ENCODE measurements around the gene RNF130.
"Not testable (repeated sequence)": the region's sequence is repeated elsewhere in the genome, so short reads cannot be mapped to it uniquely, and the experiment has no call there.

The RNF130 gene

GRCh38 chr5:180103487-180104167 lies 32.1 kb upstream of the RNF130 start:
- DNase-seq (ENCODE audit: low read depth in 1 of 2, low spot score in 1 of 2): no peak

DNA sequence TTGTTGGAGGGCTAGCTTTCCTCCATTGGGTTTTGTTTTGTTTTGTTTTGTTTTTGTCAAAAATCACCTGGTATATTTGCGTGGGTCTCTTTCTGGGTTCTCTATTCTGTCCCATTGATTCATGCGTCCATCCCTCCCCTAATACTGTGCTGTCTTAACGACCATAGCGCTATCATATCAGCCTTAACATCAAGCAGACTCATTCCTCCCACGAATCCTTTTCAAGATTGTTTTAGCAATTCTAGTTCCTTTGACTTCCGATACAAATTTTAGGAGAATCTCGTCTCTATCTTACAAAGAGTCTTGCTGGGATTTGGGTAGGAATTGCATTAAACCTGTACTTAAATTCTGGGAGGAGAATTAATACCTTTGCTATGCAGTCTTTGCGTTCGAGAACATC lies 31.1 kb upstream of the RNF130 start:
- DNase-seq (ENCODE audit: low read depth in 1 of 2, low spot score in 1 of 2): no peak

- no peak for DNase-seq (ENCODE audit: low read depth in 1 of 2, low spot score in 1 of 2)
Observed at GRCh38 chr5:180101451-180102105, 30.0 kb upstream of the RNF130 start.

DNA sequence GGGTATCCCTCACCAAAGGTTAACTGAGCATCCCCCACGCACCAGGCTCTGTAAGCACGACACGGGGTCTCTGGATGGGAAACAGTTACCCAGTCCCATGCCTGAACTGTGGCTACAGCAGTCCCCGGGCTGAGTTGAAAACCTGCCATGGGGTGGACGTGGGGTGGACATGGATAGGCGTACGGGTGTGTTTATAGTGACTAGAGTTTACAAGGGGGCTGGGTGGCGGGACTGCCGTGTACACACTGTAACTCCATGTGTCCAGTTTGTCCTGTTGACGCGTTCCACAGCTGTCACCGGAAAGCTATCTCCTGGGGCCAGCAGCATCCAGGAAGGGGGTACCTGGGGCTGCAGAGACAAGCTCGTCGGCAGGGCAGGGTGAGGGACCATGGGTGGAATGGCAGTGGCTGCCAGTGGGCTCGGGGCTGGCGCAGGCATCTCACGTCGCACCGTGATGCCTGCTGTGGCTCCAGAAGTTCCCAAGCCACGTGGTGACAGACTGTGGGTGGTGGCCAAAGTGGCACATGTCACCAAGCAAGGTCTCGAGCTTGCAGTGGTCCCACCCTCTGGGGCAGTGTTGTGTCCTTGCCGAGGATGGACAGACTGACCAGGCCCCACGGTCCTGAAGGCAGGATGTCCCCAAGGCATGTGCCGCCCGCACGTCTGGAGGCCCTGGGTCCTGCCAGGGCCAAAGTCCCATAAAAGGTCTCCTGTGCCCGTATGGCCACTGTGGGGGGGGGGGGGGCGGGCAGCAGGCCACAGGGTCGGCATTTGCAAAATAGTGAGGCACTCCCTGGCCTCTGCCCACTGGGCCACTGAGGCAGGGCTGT lies 29.3 kb upstream of the RNF130 start:
- DNase-seq (ENCODE audit: low read depth in 1 of 2, low spot score in 1 of 2): no peak

DNA sequence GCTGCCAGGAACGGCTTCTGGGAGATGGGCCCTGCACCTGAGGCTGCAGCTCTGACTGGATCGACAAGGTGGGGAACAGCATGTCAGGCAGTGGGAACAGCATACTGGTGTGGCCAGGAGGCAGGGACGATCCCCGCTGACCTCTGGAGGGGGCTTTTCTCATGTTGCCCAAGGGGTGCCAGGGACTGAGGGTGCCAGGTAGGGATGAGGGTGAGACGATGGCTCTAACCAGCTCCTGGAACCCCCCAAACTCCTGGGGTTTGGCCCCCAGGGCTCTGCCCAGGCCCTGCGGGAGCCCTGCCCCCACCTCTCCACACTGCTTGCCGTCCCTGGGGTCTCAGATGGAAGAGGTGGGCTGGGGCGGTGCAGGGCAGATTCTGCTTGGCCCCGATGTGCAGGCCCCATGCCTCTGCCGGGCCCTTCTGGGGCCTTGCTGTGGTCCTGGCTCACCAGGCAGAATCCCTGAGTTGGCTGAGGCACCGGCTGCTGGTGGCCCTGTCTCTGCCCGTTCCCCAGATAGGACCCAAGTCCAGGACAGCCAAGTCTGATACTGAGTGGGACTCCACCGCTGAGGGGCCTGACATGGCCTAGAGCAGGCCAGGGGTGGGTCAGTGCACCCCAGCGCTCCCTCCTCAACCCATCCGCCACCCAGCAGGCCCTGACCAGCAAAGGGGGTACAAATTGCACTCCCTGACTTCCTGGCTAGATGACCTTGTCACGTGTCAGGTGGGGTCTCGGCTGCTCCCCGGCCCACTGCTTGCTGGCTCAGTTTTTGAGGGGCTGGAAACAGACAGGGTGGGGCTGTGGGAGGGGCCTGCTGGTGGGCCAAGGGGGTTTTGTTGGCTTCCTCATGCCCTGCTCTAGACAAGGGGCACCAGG lies 28.4 kb upstream of the RNF130 start:
- no peak for DNase-seq (ENCODE audit: low read depth in 1 of 2, low spot score in 1 of 2)

DNA sequence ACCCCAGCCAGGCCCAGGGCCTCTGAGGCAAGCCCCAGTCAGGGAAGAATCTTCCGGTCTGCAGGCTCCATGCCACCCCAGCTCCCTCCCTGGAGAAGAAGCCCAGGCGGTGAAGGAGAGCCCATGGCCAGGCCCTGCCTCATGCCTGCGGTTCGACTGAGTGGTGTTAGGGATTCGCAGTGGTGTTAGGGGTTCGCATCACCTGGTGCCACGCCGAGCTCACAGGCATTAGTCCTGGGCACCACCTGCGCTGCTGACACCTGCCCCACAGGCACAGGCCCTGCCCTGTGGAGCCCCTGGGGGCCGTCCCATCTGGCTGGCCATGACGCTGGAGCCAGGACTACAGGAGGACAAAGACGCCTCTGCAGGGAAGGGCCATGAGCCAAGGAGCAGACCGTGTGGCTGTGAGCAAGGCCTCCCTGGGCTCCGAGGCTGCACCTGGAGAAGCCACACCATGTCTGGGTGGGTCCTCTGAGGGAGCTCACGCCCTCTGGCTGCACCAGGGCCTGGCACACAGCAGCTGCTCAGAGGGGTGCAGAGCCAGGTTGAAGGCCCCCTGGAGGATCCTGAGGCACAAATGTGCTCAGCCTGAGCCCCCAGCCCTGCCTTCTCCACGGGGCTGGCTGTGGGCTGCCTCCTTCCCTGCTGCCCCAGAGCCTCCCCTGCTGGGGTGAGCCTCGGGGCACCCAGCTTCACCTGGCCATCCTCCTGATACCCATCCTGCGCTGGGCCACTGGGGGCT lies 27.6 kb upstream of the RNF130 start:
- DNase-seq (ENCODE audit: low read depth in 1 of 2, low spot score in 1 of 2): no peak

GRCh38 chr5:180098526-180098925 lies 27.0 kb upstream of the RNF130 start:
- no peak for DNase-seq (ENCODE audit: low read depth in 1 of 2, low spot score in 1 of 2)

- no peak for DNase-seq (ENCODE audit: low read depth in 1 of 2, low spot score in 1 of 2)
Observed at GRCh38 chr5:180097926-180098325, 26.4 kb upstream of the RNF130 start.

DNA sequence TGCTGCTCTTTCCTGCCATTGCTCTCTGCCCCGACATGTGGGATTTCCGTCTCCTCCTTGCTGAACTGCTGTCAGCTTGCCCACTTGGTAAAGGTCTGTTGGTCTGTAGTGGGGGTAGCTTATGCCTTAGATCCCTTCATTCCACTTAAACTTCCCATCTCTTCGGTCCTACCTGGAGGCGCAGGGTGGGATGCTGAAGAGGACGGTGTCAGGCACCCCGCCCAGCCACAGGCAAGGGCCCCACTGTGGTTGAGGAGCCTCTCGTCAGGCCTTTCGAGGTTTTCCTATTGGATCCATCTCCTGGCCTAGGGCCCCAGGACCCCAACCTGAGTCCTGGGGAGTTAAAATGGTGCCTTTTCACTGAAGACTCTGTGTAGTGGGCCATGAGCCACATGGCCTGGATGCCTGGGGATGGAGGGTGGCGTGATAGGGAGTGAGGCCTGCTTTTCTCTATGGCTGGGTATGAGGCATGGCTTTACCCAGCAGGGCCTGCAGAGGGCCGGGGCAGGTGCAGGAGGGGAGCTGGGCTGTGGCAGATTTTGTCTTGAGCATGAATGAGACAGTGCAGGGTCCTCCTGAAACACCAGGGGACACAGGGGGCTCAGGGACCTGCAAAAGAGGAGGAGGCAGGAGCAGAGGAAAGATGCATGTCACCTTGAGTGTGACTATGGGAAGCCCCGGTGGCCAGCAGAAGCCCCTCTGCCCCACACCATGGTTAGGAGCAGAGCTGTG lies 25.8 kb upstream of the RNF130 start:
- no peak for DNase-seq (ENCODE audit: low read depth in 1 of 2, low spot score in 1 of 2)

- no peak for DNase-seq (ENCODE audit: low read depth in 1 of 2, low spot score in 1 of 2)
Observed at GRCh38 chr5:180096616-180097015, 25.1 kb upstream of the RNF130 start.

GRCh38 chr5:180095545-180095944 lies 24.0 kb upstream of the RNF130 start:
- DNase-seq (ENCODE audit: low read depth in 1 of 2, low spot score in 1 of 2): no peak

- no peak for DNase-seq (ENCODE audit: low read depth in 1 of 2, low spot score in 1 of 2)
Observed at GRCh38 chr5:180093651-180094382, 22.3 kb upstream of the RNF130 start.

- no peak for DNase-seq (ENCODE audit: low read depth in 1 of 2, low spot score in 1 of 2)
Observed at GRCh38 chr5:180093241-180093640, 21.7 kb upstream of the RNF130 start.

- DNase-seq (ENCODE audit: low read depth in 1 of 2, low spot score in 1 of 2): no peak
Observed at GRCh38 chr5:180090769-180091546, 19.4 kb upstream of the RNF130 start.

GRCh38 chr5:180090098-180090768 lies 18.7 kb upstream of the RNF130 start:
- DNase-seq (ENCODE audit: low read depth in 1 of 2, low spot score in 1 of 2): peak; percentile 55 to 64

DNA sequence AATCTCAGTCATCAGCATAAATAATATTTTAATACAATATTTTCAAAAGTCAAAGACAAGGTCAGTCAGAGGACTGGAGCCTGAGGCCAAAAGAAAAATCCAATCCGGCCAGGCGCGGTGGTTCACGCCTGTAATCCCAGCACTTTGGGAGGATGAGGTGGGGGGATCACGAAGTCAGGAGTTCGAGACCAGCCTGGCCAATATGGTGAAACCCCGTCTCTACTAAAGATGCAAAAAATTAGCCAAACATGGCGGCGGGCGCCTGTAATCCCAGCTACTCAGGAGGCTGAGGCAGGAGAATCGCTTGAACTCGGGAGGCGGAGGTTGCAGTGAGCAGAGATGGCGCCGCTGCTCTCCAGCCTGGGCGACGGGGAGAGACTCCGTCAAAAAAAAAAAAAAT lies 18.1 kb upstream of the RNF130 start:
- DNase-seq (ENCODE audit: low read depth in 1 of 2, low spot score in 1 of 2): not testable (repeated sequence)

- DNase-seq (ENCODE audit: low read depth in 1 of 2, low spot score in 1 of 2): no peak
Observed at GRCh38 chr5:180088561-180088960, 17.0 kb upstream of the RNF130 start.

All from activated CD4-positive, alpha-beta T cell treated with anti-CD3 and anti-CD28 coated beads, Interleukin-2, amount 50 U/mL, for 24 hours (primary cell).